ENCODE measurements around the gene ZBTB12.

GRCh38 chr6:31899882-31900722 is 1.8 kb downstream of the ZBTB12 start:
- TF ChIP-seq CTCF (IDR thresholded peaks at IDR 0.05) (no peak), POLR2A (IDR thresholded peaks at IDR 0.05) (no peak)
